Kidney (tissue), 14 donors: ENCODE measurements around the gene MAPK7. TPM values are rescaled to one million over a fixed set of nuclear protein-coding genes. Genes with fewer than 3 reads are reported as not detected.

ENCODE experiments used
- DNase-seq, 5 donors: peaks; one replicate each; pipeline ENCODE4 v3.0.0-alpha.2; 2013 to 2020
- FAIRE-seq: peaks from 2 replicates; lab custom pipeline; 2012; peaks lifted over from hg19 to GRCh38; lab: Jason Lieb, UNC
- H3K27ac ChIP-seq, 2 donors: one replicate each; pipeline ENCODE4 v1.7.0; 2013; ENCODE audit warnings: low read depth in 2 of 2, low read length in 2 of 2, inconsistent platforms in 1 of 2
- H3K27me3 ChIP-seq: one replicate; pipeline ENCODE4 v1.7.1; 2013; ENCODE audit warnings: low read length, inconsistent platforms; ENCODE audit not compliant: control insufficient read depth, insufficient read depth
- H3K36me3 ChIP-seq, 3 donors: one replicate each; pipeline versions ENCODE4 v1.7.0 to v1.7.1; 2013; ENCODE audit warnings: low read length in 3 of 3, control low read depth in 1 of 3, inconsistent platforms in 1 of 3; ENCODE audit not compliant: insufficient read depth in 3 of 3, control insufficient read depth in 2 of 3
- H3K4me1 ChIP-seq, 3 donors: one replicate each; pipeline versions ENCODE4 v1.7.0 to v1.7.1; 2013; ENCODE audit warnings: low read length in 3 of 3, inconsistent platforms in 1 of 3, low read depth in 1 of 3; ENCODE audit not compliant: control insufficient read depth in 2 of 3, insufficient read depth in 2 of 3
- H3K4me3 ChIP-seq, 3 donors: one replicate each; pipeline versions ENCODE4 v1.7.0 to v1.8.1; 2013; ENCODE audit warnings: low read length in 3 of 3, control low read depth in 1 of 3, inconsistent platforms in 1 of 3
- H3K9ac ChIP-seq, 3 donors: one replicate each; pipeline versions ENCODE4 v1.7.0 to v1.7.1; 2013; ENCODE audit warnings: low read length in 3 of 3, control low read depth in 1 of 3, inconsistent platforms in 1 of 3
- H3K9me3 ChIP-seq, 3 donors: one replicate each; pipeline versions ENCODE4 v1.7.0 to v1.7.1; 2013; ENCODE audit warnings: low read length in 3 of 3, control low read depth in 1 of 3, inconsistent platforms in 1 of 3; ENCODE audit not compliant: control insufficient read depth in 2 of 3, insufficient read depth in 1 of 3
- CTCF ChIP-seq: IDR thresholded peaks from 3 replicates; pipeline ENCODE4 v1.5.1; 2012; ENCODE audit warnings: mild to moderate bottlenecking, moderate library complexity, borderline replicate concordance; ENCODE audit not compliant: insufficient read depth; ENCODE audit errors: extremely low read depth
- intact Hi-C: fragments of 100-400 bp; cut with DNase I; formaldehyde crosslinking; loops from one replicate; pipeline ENCODE4 v1.11.1; 2022
- microRNA-seq: library from miRNA; unstranded; fragments of <30 nt; microRNA quantifications from one replicate; pipeline ENCODE4 v1.2.0, GENCODE V29; 2020
- polyA plus RNA-seq: library from polyadenylated mRNA; stranded (reverse); fragments of 350-450 nt; fragmentation: Illumina TruSeq; extraction: RNeasy Lipid Tissue Mini Kit (QIAGEN cat#74804); gene quantifications from one replicate; pipeline ENCODE4 v1.2.3, GENCODE V29; 2014; ENCODE audit warnings: low read depth, low replicate concordance; ENCODE audit not compliant: insufficient read depth
- total RNA-seq: library from RNA; stranded (reverse); fragmentation: NEBNext Ultra II Directional; extraction: Animal tissue kit (Norgen Biotek cat#: 25700); gene quantifications from one replicate; pipeline ENCODE4 v1.2.1, GENCODE V29; 2021
- donor health status: control.
- donor health status: control.
- donor health status: control.
- donor health status: control.
- donor health status: control.
- donor health status: DM: yes; HTN: yes; CAD: no.
- donor health status: Normal renal cell carcinoma (clear cell type).

Gene MAPK7
- total and polyA plus RNA-seq, 2 donors from 2014 or later: 7.1 to 36.7 TPM

GRCh38 chr17:19426631-19427030 lies 48.3 kb downstream of the MAPK7 start:
- Histone ChIP-seq H3K4me1 (peaks cover 0 to 6% (median 0%) of the 10 kb centered on the region in 3 donors), H3K4me3 (no peak overlapping the region), H3K27ac (no peak overlapping the region), H3K27me3 (no peaks in the 10 kb centered on the region), H3K9ac (no peak overlapping the region), H3K9me3 (no peaks in the 10 kb centered on the region), H3K36me3 (no peaks in the 10 kb centered on the region)
- TF ChIP-seq CTCF: no peak
- intact Hi-C loops: no loop called here
- DNase-seq (no peak), FAIRE-seq (no peak)

DNA sequence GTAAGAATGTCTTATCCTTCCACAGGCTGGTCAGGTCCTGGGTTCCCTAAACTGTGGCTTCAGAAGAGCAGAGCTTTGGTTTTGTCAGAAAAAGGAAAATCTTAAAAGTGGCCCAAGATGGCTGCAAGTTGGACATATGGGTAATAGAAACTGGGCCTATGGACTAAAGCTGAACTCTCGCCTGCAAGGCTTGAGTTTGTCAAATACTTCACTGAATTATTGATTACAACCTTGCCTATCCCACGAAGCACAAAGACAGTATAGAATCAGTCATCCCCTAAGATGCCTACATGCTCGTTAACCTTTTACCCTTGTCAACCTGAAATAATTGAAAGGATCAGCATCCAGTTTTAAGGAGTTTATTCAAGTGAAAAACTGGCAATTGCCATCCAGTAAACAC lies 53.4 kb downstream of the MAPK7 start:
- H3K4me3 ChIP-seq: no peak overlapping the region
- no peak for FAIRE-seq

More for the DNA sequence above, 53.4 kb downstream of the MAPK7 start:
- H3K27me3 ChIP-seq: no peaks in the 10 kb centered on the region
- H3K4me1 ChIP-seq: peaks cover 0 to 3% (median 0%) of the 10 kb centered on the region in 3 donors
- no peaks in the 10 kb centered on the region for H3K36me3 ChIP-seq
- H3K27ac ChIP-seq: no peak overlapping the region
- intact Hi-C loops: no loop called here
- no peaks in the 10 kb centered on the region for H3K9me3 ChIP-seq
- no peak for TF ChIP-seq CTCF
- no peak overlapping the region for H3K9ac ChIP-seq
- DNase-seq: no peak

Small RNA genes within 50 kb of the gene (microRNA-seq; reads per million reads assigned to microRNA genes)
- 161 reads per million, percentile 59 among the genes with 10 or more reads in this experiment for gene MIR1180

Other genes starting within 250 kb of the MAPK7 start
- 45.4 TPM for gene EPN2, start 141.1 kb upstream of the MAPK7 start, total RNA-seq
- 18.0 TPM for gene EPN2, start 141.1 kb upstream of the MAPK7 start, polyA plus RNA-seq
- gene B9D1, start 15.8 kb upstream of the MAPK7 start, total RNA-seq: 32.1 TPM
- gene B9D1, start 15.8 kb upstream of the MAPK7 start, polyA plus RNA-seq: 67.5 TPM
- gene MFAP4, start 8.7 kb downstream of the MAPK7 start, total RNA-seq: 51.1 TPM
- 27.6 TPM for gene MFAP4, start 8.7 kb downstream of the MAPK7 start, polyA plus RNA-seq
- 7.3 TPM for gene RNF112, start 32.7 kb downstream of the MAPK7 start, total RNA-seq
- 0.99 TPM for gene RNF112, start 32.7 kb downstream of the MAPK7 start, polyA plus RNA-seq
- gene SLC47A1, start 155.4 kb downstream of the MAPK7 start, total RNA-seq: 26.0 TPM
- gene SLC47A1, start 155.4 kb downstream of the MAPK7 start, polyA plus RNA-seq: 94.8 TPM